ENCODE measurements around the gene POLD2.

- TF ChIP-seq CTCF (IDR thresholded peaks at IDR 0.05; ENCODE audit: low read depth, low read length, poor library complexity, severe bottlenecking) (no peak), EZH2phosphoT487 (IDR thresholded peaks at IDR 0.05; ENCODE audit: borderline replicate concordance, low read length) (no peak)
These were observed 47.9 kb downstream of the POLD2 start for GRCh38 chr7:44075296-44076075.

All from DOHH2 (cell line).